LoVo (cell line): ENCODE measurements around the gene ARHGAP22.

ENCODE experiments used
- DNase-seq: peaks from one replicate; pipeline ENCODE4 v3.0.0-alpha.2; 2016; ENCODE audit warnings: low spot score

ARHGAP22 gene

DNA sequence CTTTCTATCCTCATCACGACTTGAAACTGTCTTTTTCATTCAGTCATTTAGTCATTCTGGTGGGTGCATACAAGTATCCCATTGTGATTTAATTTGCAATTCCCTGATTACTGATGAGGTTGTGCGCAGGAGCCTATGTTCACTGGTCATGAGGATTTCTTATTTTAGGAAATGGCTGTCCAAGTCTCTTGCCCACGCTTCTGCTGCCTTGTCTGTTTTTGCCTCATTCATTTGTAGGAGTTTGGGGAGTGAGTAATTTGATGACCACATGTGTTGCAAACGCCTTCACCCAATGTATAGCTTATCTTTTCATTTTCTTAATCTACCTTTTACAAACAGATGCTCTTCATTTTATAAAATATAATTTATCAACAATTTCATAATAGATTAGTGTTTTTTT lies 127.3 kb downstream of the ARHGAP22 start:
- no peak for DNase-seq

GRCh38 chr10:48477141-48477540 lies 127.7 kb downstream of the ARHGAP22 start:
- DNase-seq = no peak

GRCh38 chr10:48476279-48476982 lies 128.4 kb downstream of the ARHGAP22 start:
- no peak for DNase-seq

DNA sequence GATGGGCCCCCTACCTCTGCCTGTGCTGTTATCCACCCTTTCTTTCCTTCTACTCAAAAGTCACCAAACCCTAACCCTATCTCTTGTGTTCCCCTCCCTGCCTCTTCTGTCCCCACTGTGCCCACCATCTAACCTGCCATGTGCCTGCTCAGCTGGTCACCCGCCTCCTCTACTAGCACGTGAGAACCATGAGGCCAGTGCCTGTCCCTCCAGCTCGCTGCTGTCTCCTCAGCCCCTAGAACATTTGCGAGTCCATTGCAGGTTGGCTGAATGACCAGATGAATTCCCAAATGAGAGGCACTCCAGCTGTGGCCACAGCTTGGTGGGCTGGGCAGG lies 129.0 kb downstream of the ARHGAP22 start:
- no peak for DNase-seq

DNA sequence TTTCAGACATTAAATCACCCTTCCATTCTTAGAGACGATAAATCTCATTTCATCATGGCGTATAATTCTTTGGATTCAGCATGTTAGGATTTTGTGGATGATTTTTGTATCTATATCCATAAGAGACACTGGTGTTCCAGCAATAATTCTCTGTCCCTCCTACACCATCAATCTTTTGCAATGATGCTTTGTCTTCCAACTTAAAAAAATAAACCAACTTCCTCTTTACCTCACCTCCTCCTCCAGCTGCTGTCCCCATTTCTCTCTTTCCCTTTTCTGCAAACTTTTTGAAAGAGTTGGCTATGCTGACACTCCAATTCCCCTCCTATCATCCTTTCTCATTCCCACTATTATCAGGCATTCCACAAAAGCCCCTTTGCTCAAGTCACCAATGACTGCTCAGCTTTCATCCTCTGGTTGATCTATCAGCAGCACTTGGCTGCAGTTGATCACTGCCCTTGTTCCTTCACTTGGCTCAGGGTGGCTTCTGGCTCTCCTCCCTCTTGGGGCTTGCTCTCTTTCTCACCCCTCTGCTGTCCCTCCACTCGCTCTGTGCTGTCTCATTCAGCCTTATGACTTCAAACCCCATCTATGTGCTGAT lies 130.0 kb downstream of the ARHGAP22 start:
- no peak for DNase-seq

GRCh38 chr10:48473704-48474103 lies 131.2 kb downstream of the ARHGAP22 start:
- no peak for DNase-seq

- DNase-seq = no peak
Observed at GRCh38 chr10:48472501-48473069, 132.3 kb downstream of the ARHGAP22 start.

GRCh38 chr10:48470893-48471805 lies 133.7 kb downstream of the ARHGAP22 start:
- no peak for DNase-seq

- DNase-seq = no peak
Observed at GRCh38 chr10:48470115-48470892, 134.6 kb downstream of the ARHGAP22 start.

- DNase-seq = no peak
Observed at GRCh38 chr10:48469516-48470020, 135.3 kb downstream of the ARHGAP22 start.

- no peak for DNase-seq
Observed at GRCh38 chr10:48468866-48469511, 135.9 kb downstream of the ARHGAP22 start.

DNA sequence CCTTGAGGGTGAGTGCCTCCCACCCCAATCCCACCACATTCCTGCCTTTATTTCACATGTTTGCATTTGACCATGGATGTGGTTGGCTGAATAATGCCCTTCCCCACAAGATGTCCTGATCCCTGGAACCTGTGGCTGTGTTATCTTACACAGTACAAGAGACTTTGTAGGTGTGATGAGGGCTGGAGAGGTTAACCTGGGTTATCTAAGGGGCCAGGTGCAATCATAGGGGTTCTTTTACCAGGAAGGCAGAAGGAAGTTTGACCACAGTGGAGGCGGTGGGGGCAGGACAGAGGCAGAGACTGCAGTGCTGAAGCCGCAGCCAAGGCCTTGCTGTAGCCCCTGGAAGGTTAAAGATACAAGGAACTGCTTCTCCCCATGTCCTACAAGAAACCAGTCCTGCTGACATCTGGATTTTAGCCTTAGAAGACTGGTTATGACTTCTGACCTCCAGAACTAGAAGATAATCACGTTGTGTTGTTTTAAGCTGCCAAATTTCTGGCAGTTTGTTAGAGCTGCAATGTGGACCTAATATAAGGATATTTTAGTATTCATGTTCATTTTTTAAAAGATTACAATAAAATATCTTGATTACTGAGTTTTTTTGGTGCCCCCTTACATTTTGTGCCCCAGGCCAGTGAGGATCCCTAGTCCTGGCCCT lies 136.6 kb downstream of the ARHGAP22 start:
- DNase-seq = no peak

DNA sequence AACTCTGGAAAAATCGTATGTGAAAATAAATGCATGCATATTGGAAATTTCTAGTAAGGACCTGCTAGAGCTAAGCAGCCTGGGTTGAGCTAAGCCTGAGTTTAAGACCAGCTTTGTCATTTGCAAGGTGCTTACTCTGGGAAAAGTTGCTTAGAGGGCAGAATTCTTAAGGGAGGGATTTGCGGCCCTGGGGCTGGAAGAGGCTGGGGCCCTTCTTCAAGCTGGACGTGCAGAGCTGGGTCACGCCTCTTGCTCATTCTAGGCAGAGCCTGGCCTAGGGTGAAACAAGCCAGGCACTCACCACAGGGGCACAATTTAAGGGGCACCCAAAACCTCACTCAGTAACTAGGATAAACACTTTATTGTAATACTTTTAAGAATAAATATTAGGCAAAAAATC lies 137.2 kb downstream of the ARHGAP22 start:
- DNase-seq = no peak

DNA sequence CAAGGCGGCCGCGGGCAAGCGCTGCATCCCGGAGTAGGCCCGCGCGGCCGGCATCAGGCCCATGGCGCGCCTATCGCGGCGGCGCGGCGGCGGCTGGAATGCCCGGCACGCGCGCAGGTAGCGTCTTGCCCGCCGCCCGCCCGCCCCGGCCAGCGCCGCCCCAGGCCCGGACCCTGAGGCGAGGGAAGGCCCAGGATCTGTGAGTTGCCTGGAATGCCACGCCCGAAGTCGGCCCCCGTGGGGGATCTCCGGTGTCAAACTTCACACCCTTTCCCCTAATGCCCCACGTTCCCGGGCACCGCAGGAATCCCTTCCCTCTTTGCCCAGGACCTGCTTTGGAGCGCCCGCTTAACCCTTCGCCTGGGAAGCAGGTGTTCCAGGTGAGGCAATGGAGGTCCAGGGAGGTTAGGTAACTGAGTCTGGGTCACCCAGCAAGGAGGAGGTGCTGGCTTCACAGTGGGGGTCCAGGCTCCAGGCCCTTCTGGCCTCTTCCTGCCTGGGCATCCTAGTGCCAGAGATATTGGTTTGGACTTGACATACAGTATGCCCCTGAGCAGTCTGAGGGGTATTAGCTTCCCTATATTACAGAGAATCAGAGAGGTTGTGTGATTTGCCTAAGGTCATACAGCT lies 138.1 kb downstream of the ARHGAP22 start:
- DNase-seq = no peak

DNA sequence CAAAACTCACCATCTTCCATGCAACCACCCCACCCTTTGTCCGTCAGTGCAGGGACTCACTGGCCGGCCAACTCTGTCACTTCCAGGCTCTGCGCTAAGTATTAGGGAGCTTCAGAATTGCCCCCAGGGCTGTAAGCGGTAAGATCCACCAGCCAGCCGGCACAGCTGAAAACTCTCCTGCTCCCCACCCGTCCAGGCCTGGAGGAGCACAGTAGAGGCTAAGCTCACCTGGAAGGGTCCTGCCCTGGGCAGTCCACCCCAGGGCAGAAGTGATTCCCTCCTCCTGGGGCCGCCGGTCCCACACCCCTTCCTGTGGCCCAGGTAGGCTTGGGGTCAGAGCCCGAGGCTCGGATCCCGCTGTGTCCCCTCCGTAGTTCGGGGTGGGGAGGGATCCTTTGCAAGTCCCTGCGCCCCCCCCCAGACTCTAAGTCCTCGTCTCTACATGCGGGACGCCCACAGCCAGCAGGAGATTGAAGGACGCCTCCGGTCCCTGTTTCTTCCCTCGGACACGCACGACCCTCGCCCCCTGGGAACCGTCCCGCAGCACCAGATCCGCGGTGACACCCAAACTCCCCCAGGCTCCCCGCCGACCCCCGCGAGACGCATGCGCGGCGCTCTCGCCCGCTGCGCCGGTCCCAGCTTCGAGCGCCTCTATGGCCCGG lies 138.9 kb downstream of the ARHGAP22 start:
- no peak for DNase-seq

- DNase-seq = no peak
Observed at GRCh38 chr10:48464871-48465736, 139.8 kb downstream of the ARHGAP22 start.

DNA sequence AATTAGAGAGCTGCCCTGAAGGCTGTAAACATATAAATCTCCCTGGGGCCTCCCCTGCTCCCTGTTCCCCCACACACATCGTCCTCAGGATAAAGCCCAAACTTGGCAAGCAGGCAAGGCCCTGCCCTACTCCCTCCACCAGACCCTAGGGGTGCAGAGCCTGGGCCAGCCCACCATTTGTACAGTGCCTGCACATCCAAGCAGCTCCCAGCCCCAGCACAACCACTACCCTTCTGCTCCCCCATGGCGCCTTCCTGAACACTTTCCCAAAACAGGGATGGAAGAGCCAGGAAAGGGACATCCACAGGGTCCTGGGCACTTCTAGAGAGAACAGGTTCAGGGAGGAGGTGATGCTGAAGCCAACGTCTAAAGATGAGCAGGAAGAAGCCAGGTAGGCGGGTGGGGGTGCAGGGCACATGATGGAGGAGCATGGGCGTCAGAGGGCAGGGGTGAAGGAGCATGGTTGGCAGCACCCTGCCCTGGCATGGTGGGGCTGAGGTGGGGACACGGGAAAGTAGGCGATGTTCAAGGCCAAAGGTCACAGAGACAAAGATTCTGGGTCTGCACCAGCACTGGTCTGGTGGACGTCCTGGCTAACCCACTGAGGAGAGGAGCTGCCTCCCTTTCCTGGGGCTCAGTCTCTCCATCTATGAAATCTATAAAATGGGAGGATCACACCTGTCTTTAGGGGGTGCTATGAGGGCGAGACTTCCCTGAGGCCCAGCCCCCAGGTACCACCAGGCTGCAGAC lies 140.6 kb downstream of the ARHGAP22 start:
- DNase-seq = no peak
